GM12891 (cell line): Measurements from ENCODE around the gene SEMA4D.

Experiments used
- POLR2A ChIP-seq: IDR thresholded peaks from 2 replicates; pipeline ENCODE4 v1.6.1; 2011; ENCODE audit warnings: low read depth, low read length, control low read depth
- POLR2AphosphoS5 ChIP-seq: IDR thresholded peaks from 2 replicates; pipeline ENCODE4 v1.6.1; 2011; ENCODE audit warnings: low read depth, low read length, control low read depth

- TF ChIP-seq POLR2A (no peak), POLR2AphosphoS5 (no peak)
Observed at GRCh38 chr9:89497978-89498851, at the start of gene SEMA4D.
